Measurements from ENCODE around the gene SLCO1C1.
"Not testable (repeated sequence)": the region's sequence is repeated elsewhere in the genome, so short reads cannot be mapped to it uniquely, and the experiment has no call there.

SLCO1C1 gene

GRCh38 chr12:20740972-20741371 lies 45.8 kb downstream of the SLCO1C1 start:
- H3K9me3 Mint-ChIP-seq, result no peaks in the 10 kb centered on the region
- no peaks in the 10 kb centered on the region for H3K27me3 Mint-ChIP-seq (ENCODE audit: low read depth)
- H3K4me1 Mint-ChIP-seq (ENCODE audit: low read depth), result no peaks in the 10 kb centered on the region
- no peaks in the 10 kb centered on the region for H3K36me3 Mint-ChIP-seq (ENCODE audit: low read depth)
- H3K27ac Mint-ChIP-seq, result no peak overlapping the region
- H3K4me3 Mint-ChIP-seq, result no peak overlapping the region

- Mint-ChIP-seq H3K27ac (no peak overlapping the region), H3K9me3 (no peaks in the 10 kb centered on the region), H3K36me3 (ENCODE audit: low read depth) (no peaks in the 10 kb centered on the region), H3K4me1 (ENCODE audit: low read depth) (no peaks in the 10 kb centered on the region), H3K4me3 (no peak overlapping the region), H3K27me3 (ENCODE audit: low read depth) (no peaks in the 10 kb centered on the region)
Measured at GRCh38 chr12:20748198-20748597, 53.1 kb downstream of the SLCO1C1 start.

GRCh38 chr12:20751046-20751445 lies 55.9 kb downstream of the SLCO1C1 start:
- no peak overlapping the region for H3K4me3 Mint-ChIP-seq
- H3K4me1 Mint-ChIP-seq (ENCODE audit: low read depth), result no peaks in the 10 kb centered on the region
- no peak overlapping the region for H3K27ac Mint-ChIP-seq
- H3K27me3 Mint-ChIP-seq (ENCODE audit: low read depth), result no peaks in the 10 kb centered on the region
- H3K36me3 Mint-ChIP-seq (ENCODE audit: low read depth), result no peaks in the 10 kb centered on the region
- no peaks in the 10 kb centered on the region for H3K9me3 Mint-ChIP-seq

- H3K4me1 Mint-ChIP-seq (ENCODE audit: low read depth), result no peaks in the 10 kb centered on the region
- H3K27ac Mint-ChIP-seq, result no peak overlapping the region
- peaks cover 7% of the 10 kb centered on the region for H3K9me3 Mint-ChIP-seq
- no peaks in the 10 kb centered on the region for H3K36me3 Mint-ChIP-seq (ENCODE audit: low read depth)
- H3K27me3 Mint-ChIP-seq (ENCODE audit: low read depth), result no peaks in the 10 kb centered on the region
- no peak overlapping the region for H3K4me3 Mint-ChIP-seq
Measured at GRCh38 chr12:20777420-20777819, 82.3 kb downstream of the SLCO1C1 start.

- Mint-ChIP-seq H3K27ac (no peak overlapping the region), H3K4me3 (no peak overlapping the region), H3K9me3 (peaks cover 7% of the 10 kb centered on the region), H3K36me3 (ENCODE audit: low read depth) (no peaks in the 10 kb centered on the region), H3K27me3 (ENCODE audit: low read depth) (no peaks in the 10 kb centered on the region), H3K4me1 (ENCODE audit: low read depth) (no peaks in the 10 kb centered on the region)
Measured at GRCh38 chr12:20778969-20779368, 83.8 kb downstream of the SLCO1C1 start.

GRCh38 chr12:20779971-20780370 lies 84.8 kb downstream of the SLCO1C1 start:
- H3K4me3 Mint-ChIP-seq; H3K27me3 Mint-ChIP-seq (ENCODE audit: low read depth); H3K36me3 Mint-ChIP-seq (ENCODE audit: low read depth); H3K4me1 Mint-ChIP-seq (ENCODE audit: low read depth); H3K27ac Mint-ChIP-seq: not testable (repeated sequence)
- H3K9me3 Mint-ChIP-seq, result peaks cover 12% of the 10 kb centered on the region

GRCh38 chr12:20783796-20784357 lies 88.7 kb downstream of the SLCO1C1 start:
- not testable (repeated sequence) for H3K4me1 Mint-ChIP-seq (ENCODE audit: low read depth); H3K36me3 Mint-ChIP-seq (ENCODE audit: low read depth); H3K4me3 Mint-ChIP-seq; H3K27me3 Mint-ChIP-seq (ENCODE audit: low read depth); H3K27ac Mint-ChIP-seq; H3K9me3 Mint-ChIP-seq

GRCh38 chr12:20792971-20793370 lies 97.8 kb downstream of the SLCO1C1 start:
- H3K4me1 Mint-ChIP-seq (ENCODE audit: low read depth), result no peaks in the 10 kb centered on the region
- no peak overlapping the region for H3K4me3 Mint-ChIP-seq
- no peaks in the 10 kb centered on the region for H3K27me3 Mint-ChIP-seq (ENCODE audit: low read depth)
- H3K27ac Mint-ChIP-seq, result no peak overlapping the region
- no peaks in the 10 kb centered on the region for H3K36me3 Mint-ChIP-seq (ENCODE audit: low read depth)
- peaks cover 3% of the 10 kb centered on the region for H3K9me3 Mint-ChIP-seq

- Mint-ChIP-seq H3K9me3 (no peaks in the 10 kb centered on the region), H3K4me1 (ENCODE audit: low read depth) (no peaks in the 10 kb centered on the region), H3K36me3 (ENCODE audit: low read depth) (no peaks in the 10 kb centered on the region), H3K27me3 (ENCODE audit: low read depth) (no peaks in the 10 kb centered on the region), H3K27ac (no peak overlapping the region), H3K4me3 (no peak overlapping the region)
Measured at GRCh38 chr12:20798554-20798953, 103.4 kb downstream of the SLCO1C1 start.

GRCh38 chr12:20800160-20800559 lies 105.0 kb downstream of the SLCO1C1 start:
- Mint-ChIP-seq H3K27me3 (ENCODE audit: low read depth) (no peaks in the 10 kb centered on the region), H3K27ac (no peak overlapping the region), H3K36me3 (ENCODE audit: low read depth) (no peaks in the 10 kb centered on the region), H3K4me1 (ENCODE audit: low read depth) (no peaks in the 10 kb centered on the region), H3K9me3 (no peaks in the 10 kb centered on the region), H3K4me3 (no peak overlapping the region)

- Mint-ChIP-seq H3K4me1 (ENCODE audit: low read depth) (no peaks in the 10 kb centered on the region), H3K27ac (no peak overlapping the region), H3K9me3 (no peaks in the 10 kb centered on the region), H3K4me3 (no peak overlapping the region), H3K36me3 (ENCODE audit: low read depth) (no peaks in the 10 kb centered on the region), H3K27me3 (ENCODE audit: low read depth) (no peaks in the 10 kb centered on the region)
Measured at GRCh38 chr12:20801035-20801434, 105.9 kb downstream of the SLCO1C1 start.
